NB4 (cell line): ENCODE data around the gene HS3ST1.

Experiments
- CTCF ChIP-seq: IDR thresholded peaks from one replicate; pipeline ENCODE4 v1.5.1; 2012; ENCODE audit warnings: low read depth, low read length
- MAX ChIP-seq: IDR thresholded peaks from 2 replicates; pipeline ENCODE4 v1.6.1; 2011; ENCODE audit warnings: low read depth, low read length
- MYC ChIP-seq: IDR thresholded peaks from 2 replicates; pipeline ENCODE4 v1.6.1; 2011; ENCODE audit warnings: low read depth, low read length
- POLR2A ChIP-seq: IDR thresholded peaks from 2 replicates; pipeline ENCODE4 v1.6.1; 2011; ENCODE audit warnings: mild to moderate bottlenecking; ENCODE audit not compliant: insufficient read length; ENCODE audit errors: extremely low read depth

- TF ChIP-seq CTCF (no peak), POLR2A (no peak), MAX (no peak), MYC (no peak)
These were observed 43.8 kb upstream of the HS3ST1 start for GRCh38 chr4:11472535-11472934.
